ENCODE measurements around the gene LIPC.

The LIPC gene

GRCh38 chr15:58426501-58426900 lies 5.3 kb upstream of the LIPC start:
- Histone ChIP-seq H3K4me1 (ENCODE audit: control insufficient read depth, insufficient read depth, low read length) (no peaks in the 10 kb centered on the region), H3K4me3 (ENCODE audit: low read length) (no peak overlapping the region), H3K9ac (ENCODE audit: low read length) (no peak overlapping the region), H3K27me3 (ENCODE audit: control insufficient read depth, insufficient read depth, low read length) (no peaks in the 10 kb centered on the region), H3K36me3 (ENCODE audit: control insufficient read depth, insufficient read depth, low read length) (no peaks in the 10 kb centered on the region), H3K27ac (ENCODE audit: low read depth, low read length) (no peak overlapping the region)

- Histone ChIP-seq H3K4me3 (ENCODE audit: low read length) (no peak overlapping the region), H3K9ac (ENCODE audit: low read length) (no peak overlapping the region), H3K4me1 (ENCODE audit: control insufficient read depth, insufficient read depth, low read length) (no peaks in the 10 kb centered on the region), H3K27ac (ENCODE audit: low read depth, low read length) (no peak overlapping the region), H3K36me3 (ENCODE audit: control insufficient read depth, insufficient read depth, low read length) (no peaks in the 10 kb centered on the region), H3K27me3 (ENCODE audit: control insufficient read depth, insufficient read depth, low read length) (no peaks in the 10 kb centered on the region)
Observed at GRCh38 chr15:58427987-58428386, 3.8 kb upstream of the LIPC start.

- no peaks in the 10 kb centered on the region for H3K4me1 ChIP-seq (ENCODE audit: control insufficient read depth, insufficient read depth, low read length)
- H3K27ac ChIP-seq (ENCODE audit: low read depth, low read length): no peak overlapping the region
- no peaks in the 10 kb centered on the region for H3K27me3 ChIP-seq (ENCODE audit: control insufficient read depth, insufficient read depth, low read length)
- H3K9ac ChIP-seq (ENCODE audit: low read length): no peak overlapping the region
- H3K36me3 ChIP-seq (ENCODE audit: control insufficient read depth, insufficient read depth, low read length): no peaks in the 10 kb centered on the region
- no peak overlapping the region for H3K4me3 ChIP-seq (ENCODE audit: low read length)
Observed at GRCh38 chr15:58430224-58430787, 1.5 kb upstream of the LIPC start.

- Histone ChIP-seq H3K27ac (ENCODE audit: low read depth, low read length) (no peak overlapping the region), H3K4me3 (ENCODE audit: low read length) (no peak overlapping the region), H3K36me3 (ENCODE audit: control insufficient read depth, insufficient read depth, low read length) (no peaks in the 10 kb centered on the region), H3K9ac (ENCODE audit: low read length) (no peak overlapping the region), H3K4me1 (ENCODE audit: control insufficient read depth, insufficient read depth, low read length) (no peaks in the 10 kb centered on the region), H3K27me3 (ENCODE audit: control insufficient read depth, insufficient read depth, low read length) (no peaks in the 10 kb centered on the region)
Observed at GRCh38 chr15:58432401-58432800, 610 bp downstream of the LIPC start.

- no peak overlapping the region for H3K27ac ChIP-seq (ENCODE audit: low read depth, low read length)
- no peaks in the 10 kb centered on the region for H3K27me3 ChIP-seq (ENCODE audit: control insufficient read depth, insufficient read depth, low read length)
- H3K4me3 ChIP-seq (ENCODE audit: low read length): no peak overlapping the region
- no peak overlapping the region for H3K9ac ChIP-seq (ENCODE audit: low read length)
- no peaks in the 10 kb centered on the region for H3K36me3 ChIP-seq (ENCODE audit: control insufficient read depth, insufficient read depth, low read length)
- H3K4me1 ChIP-seq (ENCODE audit: control insufficient read depth, insufficient read depth, low read length): no peaks in the 10 kb centered on the region
Observed at GRCh38 chr15:58433597-58434333, 2.0 kb downstream of the LIPC start.

- no peaks in the 10 kb centered on the region for H3K36me3 ChIP-seq (ENCODE audit: control insufficient read depth, insufficient read depth, low read length)
- H3K9ac ChIP-seq (ENCODE audit: low read length): no peak overlapping the region
- H3K4me3 ChIP-seq (ENCODE audit: low read length): no peak overlapping the region
- H3K27ac ChIP-seq (ENCODE audit: low read depth, low read length): no peak overlapping the region
- no peaks in the 10 kb centered on the region for H3K27me3 ChIP-seq (ENCODE audit: control insufficient read depth, insufficient read depth, low read length)
- no peaks in the 10 kb centered on the region for H3K4me1 ChIP-seq (ENCODE audit: control insufficient read depth, insufficient read depth, low read length)
Observed at GRCh38 chr15:58434334-58434875, 2.6 kb downstream of the LIPC start.

- Histone ChIP-seq H3K36me3 (ENCODE audit: control insufficient read depth, insufficient read depth, low read length) (no peaks in the 10 kb centered on the region), H3K27ac (ENCODE audit: low read depth, low read length) (no peak overlapping the region), H3K4me3 (ENCODE audit: low read length) (no peak overlapping the region), H3K9ac (ENCODE audit: low read length) (no peak overlapping the region), H3K4me1 (ENCODE audit: control insufficient read depth, insufficient read depth, low read length) (no peaks in the 10 kb centered on the region), H3K27me3 (ENCODE audit: control insufficient read depth, insufficient read depth, low read length) (no peaks in the 10 kb centered on the region)
Observed at GRCh38 chr15:58436552-58436951, 4.8 kb downstream of the LIPC start.

GRCh38 chr15:58437531-58438105 lies 5.8 kb downstream of the LIPC start:
- no peaks in the 10 kb centered on the region for H3K27me3 ChIP-seq (ENCODE audit: control insufficient read depth, insufficient read depth, low read length)
- no peak overlapping the region for H3K9ac ChIP-seq (ENCODE audit: low read length)
- no peak overlapping the region for H3K4me3 ChIP-seq (ENCODE audit: low read length)
- no peaks in the 10 kb centered on the region for H3K36me3 ChIP-seq (ENCODE audit: control insufficient read depth, insufficient read depth, low read length)
- H3K27ac ChIP-seq (ENCODE audit: low read depth, low read length): no peak overlapping the region
- H3K4me1 ChIP-seq (ENCODE audit: control insufficient read depth, insufficient read depth, low read length): no peaks in the 10 kb centered on the region

GRCh38 chr15:58438111-58438510 lies 6.3 kb downstream of the LIPC start:
- Histone ChIP-seq H3K4me3 (ENCODE audit: low read length) (no peak overlapping the region), H3K27me3 (ENCODE audit: control insufficient read depth, insufficient read depth, low read length) (no peaks in the 10 kb centered on the region), H3K27ac (ENCODE audit: low read depth, low read length) (no peak overlapping the region), H3K36me3 (ENCODE audit: control insufficient read depth, insufficient read depth, low read length) (no peaks in the 10 kb centered on the region), H3K9ac (ENCODE audit: low read length) (no peak overlapping the region), H3K4me1 (ENCODE audit: control insufficient read depth, insufficient read depth, low read length) (no peaks in the 10 kb centered on the region)

- no peaks in the 10 kb centered on the region for H3K4me1 ChIP-seq (ENCODE audit: control insufficient read depth, insufficient read depth, low read length)
- no peak overlapping the region for H3K27ac ChIP-seq (ENCODE audit: low read depth, low read length)
- H3K9ac ChIP-seq (ENCODE audit: low read length): no peak overlapping the region
- no peak overlapping the region for H3K4me3 ChIP-seq (ENCODE audit: low read length)
- H3K27me3 ChIP-seq (ENCODE audit: control insufficient read depth, insufficient read depth, low read length): no peaks in the 10 kb centered on the region
- H3K36me3 ChIP-seq (ENCODE audit: control insufficient read depth, insufficient read depth, low read length): no peaks in the 10 kb centered on the region
Observed at GRCh38 chr15:58438956-58439355, 7.2 kb downstream of the LIPC start.

- no peaks in the 10 kb centered on the region for H3K4me1 ChIP-seq (ENCODE audit: control insufficient read depth, insufficient read depth, low read length)
- no peak overlapping the region for H3K27ac ChIP-seq (ENCODE audit: low read depth, low read length)
- no peak overlapping the region for H3K4me3 ChIP-seq (ENCODE audit: low read length)
- no peaks in the 10 kb centered on the region for H3K27me3 ChIP-seq (ENCODE audit: control insufficient read depth, insufficient read depth, low read length)
- H3K9ac ChIP-seq (ENCODE audit: low read length): no peak overlapping the region
- no peaks in the 10 kb centered on the region for H3K36me3 ChIP-seq (ENCODE audit: control insufficient read depth, insufficient read depth, low read length)
Observed at GRCh38 chr15:58440158-58440910, 8.5 kb downstream of the LIPC start.

- no peaks in the 10 kb centered on the region for H3K4me1 ChIP-seq (ENCODE audit: control insufficient read depth, insufficient read depth, low read length)
- no peaks in the 10 kb centered on the region for H3K36me3 ChIP-seq (ENCODE audit: control insufficient read depth, insufficient read depth, low read length)
- H3K27ac ChIP-seq (ENCODE audit: low read depth, low read length): no peak overlapping the region
- H3K27me3 ChIP-seq (ENCODE audit: control insufficient read depth, insufficient read depth, low read length): no peaks in the 10 kb centered on the region
- no peak overlapping the region for H3K4me3 ChIP-seq (ENCODE audit: low read length)
- H3K9ac ChIP-seq (ENCODE audit: low read length): no peak overlapping the region
Observed at GRCh38 chr15:58440922-58441321, 9.1 kb downstream of the LIPC start.
